Measurements from ENCODE around the gene TMEM156. TPM values are rescaled to one million over a fixed set of nuclear protein-coding genes. Genes with fewer than 3 reads are reported as not detected.

The TMEM156 gene
- total RNA-seq, result 0.35 TPM
- polyA plus RNA-seq (ENCODE audit: insufficient read depth in 1 of 8, insufficient read length in 8 of 8, low replicate concordance in 1 of 8), result under 1 TPM in 6 of 8 donors, not detected in 2; 0.09 to 0.62 (median 0.20) TPM
- long read RNA-seq, donor 1, result 0 reads
- long read RNA-seq, donor 2, result 0 reads
- long read RNA-seq, donor 3, result 0 reads
- long read RNA-seq, donor 4, result 0 reads
- long read RNA-seq, donor 5, result 0 reads
- long read RNA-seq, donor 6, result 0 reads
- long read RNA-seq, donor 7, result 0 reads
- long read RNA-seq, donor 8, result 0 reads
- long read RNA-seq, donor 9, result 0 reads
- long read RNA-seq, donor 10, result 0 reads
- long read RNA-seq, donor 11, result 0 reads

GRCh38 chr4:39032218-39033085 lies at the start of gene TMEM156:
Gene TMEM156, minus strand, starts transcription at chr4:39032409. Its CDS starts 96 bp downstream, at chr4:39032313.
- WGBS (ENCODE audit: insufficient coverage), result no CpG with 5 or more reads among the region's 5 CpGs
- no peaks in the 10 kb centered on the region for H3K4me1 ChIP-seq (ENCODE audit: control insufficient read depth, insufficient read depth, low read length)
- H3K4me3 ChIP-seq (ENCODE audit: low read length), result no peak within 1 kb of the TSS
- no peaks in the 10 kb centered on the region for H3K9me3 ChIP-seq (replicated peaks; ENCODE audit: control insufficient read depth, low read depth, low read length)
- DNase-seq, result peak; percentile 40
- H3K27me3 ChIP-seq (ENCODE audit: control insufficient read depth, insufficient read depth, low read length), result no peaks in the 10 kb centered on the region
- H3K36me3 ChIP-seq (ENCODE audit: control insufficient read depth, insufficient read depth, low read length), result no peaks in the 10 kb centered on the region
- H3K27ac ChIP-seq (ENCODE audit: low read length), result no peak within 1 kb of the TSS

- Histone ChIP-seq H3K27me3 (ENCODE audit: control insufficient read depth, insufficient read depth, low read length) (no peaks in the 10 kb centered on the region), H3K4me3 (ENCODE audit: low read length) (no peak overlapping the region), H3K27ac (ENCODE audit: low read length) (no peak overlapping the region), H3K36me3 (ENCODE audit: control insufficient read depth, insufficient read depth, low read length) (peaks cover 3% of the 10 kb centered on the region), H3K4me1 (ENCODE audit: control insufficient read depth, insufficient read depth, low read length) (no peaks in the 10 kb centered on the region), H3K9me3 (replicated peaks; ENCODE audit: control insufficient read depth, low read depth, low read length) (no peaks in the 10 kb centered on the region)
- WGBS (ENCODE audit: insufficient coverage), result 88% methylated on average over 1 of the region's 2 CpGs
- no peak for DNase-seq
Observed at GRCh38 chr4:39078829-39079228, 46.6 kb upstream of the TMEM156 start.

- DNase-seq, result no peak
- WGBS (ENCODE audit: insufficient coverage), result no CpG with 5 or more reads among the region's 3 CpGs
- no peaks in the 10 kb centered on the region for H3K9me3 ChIP-seq (replicated peaks; ENCODE audit: control insufficient read depth, low read depth, low read length)
- H3K4me3 ChIP-seq (ENCODE audit: low read length), result no peak overlapping the region
- H3K4me1 ChIP-seq (ENCODE audit: control insufficient read depth, insufficient read depth, low read length), result no peaks in the 10 kb centered on the region
- no peaks in the 10 kb centered on the region for H3K36me3 ChIP-seq (ENCODE audit: control insufficient read depth, insufficient read depth, low read length)
- H3K27ac ChIP-seq (ENCODE audit: low read length), result no peak overlapping the region
- H3K27me3 ChIP-seq (ENCODE audit: control insufficient read depth, insufficient read depth, low read length), result no peaks in the 10 kb centered on the region
Observed at GRCh38 chr4:39068907-39069306, 36.7 kb upstream of the TMEM156 start.

- DNase-seq, result no peak
- Histone ChIP-seq H3K4me1 (ENCODE audit: control insufficient read depth, insufficient read depth, low read length) (no peaks in the 10 kb centered on the region), H3K4me3 (ENCODE audit: low read length) (no peak overlapping the region), H3K27me3 (ENCODE audit: control insufficient read depth, insufficient read depth, low read length) (no peaks in the 10 kb centered on the region), H3K27ac (ENCODE audit: low read length) (no peak overlapping the region), H3K36me3 (ENCODE audit: control insufficient read depth, insufficient read depth, low read length) (no peaks in the 10 kb centered on the region), H3K9me3 (replicated peaks; ENCODE audit: control insufficient read depth, low read depth, low read length) (no peaks in the 10 kb centered on the region)
- 100% methylated on average over 1 of the region's 3 CpGs for WGBS (ENCODE audit: insufficient coverage)
Observed at GRCh38 chr4:39067451-39067850, 35.2 kb upstream of the TMEM156 start.

GRCh38 chr4:39067031-39067430 lies 34.8 kb upstream of the TMEM156 start:
- Histone ChIP-seq H3K4me1 (ENCODE audit: control insufficient read depth, insufficient read depth, low read length) (no peaks in the 10 kb centered on the region), H3K4me3 (ENCODE audit: low read length) (no peak overlapping the region), H3K27me3 (ENCODE audit: control insufficient read depth, insufficient read depth, low read length) (no peaks in the 10 kb centered on the region), H3K27ac (ENCODE audit: low read length) (no peak overlapping the region), H3K36me3 (ENCODE audit: control insufficient read depth, insufficient read depth, low read length) (no peaks in the 10 kb centered on the region), H3K9me3 (replicated peaks; ENCODE audit: control insufficient read depth, low read depth, low read length) (no peaks in the 10 kb centered on the region)
- WGBS (ENCODE audit: insufficient coverage), result no CpG with 5 or more reads among the region's 2 CpGs
- DNase-seq, result no peak

GRCh38 chr4:39066371-39066770 lies 34.2 kb upstream of the TMEM156 start:
- Histone ChIP-seq H3K27ac (ENCODE audit: low read length) (no peak overlapping the region), H3K36me3 (ENCODE audit: control insufficient read depth, insufficient read depth, low read length) (no peaks in the 10 kb centered on the region), H3K4me3 (ENCODE audit: low read length) (no peak overlapping the region), H3K9me3 (replicated peaks; ENCODE audit: control insufficient read depth, low read depth, low read length) (no peaks in the 10 kb centered on the region), H3K4me1 (ENCODE audit: control insufficient read depth, insufficient read depth, low read length) (no peaks in the 10 kb centered on the region), H3K27me3 (ENCODE audit: control insufficient read depth, insufficient read depth, low read length) (no peaks in the 10 kb centered on the region)
- no peak for DNase-seq
- WGBS (ENCODE audit: insufficient coverage), result 80% methylated on average over 1 of the region's 2 CpGs

GRCh38 chr4:39063430-39063829 lies 31.2 kb upstream of the TMEM156 start:
- Histone ChIP-seq H3K36me3 (ENCODE audit: control insufficient read depth, insufficient read depth, low read length) (no peaks in the 10 kb centered on the region), H3K9me3 (replicated peaks; ENCODE audit: control insufficient read depth, low read depth, low read length) (no peaks in the 10 kb centered on the region), H3K4me1 (ENCODE audit: control insufficient read depth, insufficient read depth, low read length) (no peaks in the 10 kb centered on the region), H3K27me3 (ENCODE audit: control insufficient read depth, insufficient read depth, low read length) (no peaks in the 10 kb centered on the region), H3K4me3 (ENCODE audit: low read length) (no peak overlapping the region), H3K27ac (ENCODE audit: low read length) (no peak overlapping the region)
- no peak for DNase-seq

- Histone ChIP-seq H3K4me1 (ENCODE audit: control insufficient read depth, insufficient read depth, low read length) (no peaks in the 10 kb centered on the region), H3K27ac (ENCODE audit: low read length) (no peak overlapping the region), H3K4me3 (ENCODE audit: low read length) (no peak overlapping the region), H3K9me3 (replicated peaks; ENCODE audit: control insufficient read depth, low read depth, low read length) (no peaks in the 10 kb centered on the region), H3K36me3 (ENCODE audit: control insufficient read depth, insufficient read depth, low read length) (no peaks in the 10 kb centered on the region), H3K27me3 (ENCODE audit: control insufficient read depth, insufficient read depth, low read length) (no peaks in the 10 kb centered on the region)
- no peak for DNase-seq
- WGBS (ENCODE audit: insufficient coverage), result 20% methylated on average over 2 of the region's 4 CpGs
Observed at GRCh38 chr4:39062770-39063097, 30.5 kb upstream of the TMEM156 start.

GRCh38 chr4:39062094-39062769 lies 30.0 kb upstream of the TMEM156 start, which contains the start of gene KLHL5:
Gene KLHL5, plus strand, starts transcription at chr4:39062232. Its CDS starts 421 bp downstream, at chr4:39062653.
- Histone ChIP-seq H3K4me3 (ENCODE audit: low read length) (no peak within 1 kb of the TSS), H3K27me3 (ENCODE audit: control insufficient read depth, insufficient read depth, low read length) (no peaks in the 10 kb centered on the region), H3K4me1 (ENCODE audit: control insufficient read depth, insufficient read depth, low read length) (no peaks in the 10 kb centered on the region), H3K9me3 (replicated peaks; ENCODE audit: control insufficient read depth, low read depth, low read length) (no peaks in the 10 kb centered on the region), H3K36me3 (ENCODE audit: control insufficient read depth, insufficient read depth, low read length) (no peaks in the 10 kb centered on the region), H3K27ac (ENCODE audit: low read length) (no peak within 1 kb of the TSS)
- 0% methylated on average over 1 of the region's 7 CpGs for WGBS (ENCODE audit: insufficient coverage)
- DNase-seq, result peak; percentile 26

GRCh38 chr4:39061457-39061856 lies 29.2 kb upstream of the TMEM156 start:
- no peak for DNase-seq
- Histone ChIP-seq H3K36me3 (ENCODE audit: control insufficient read depth, insufficient read depth, low read length) (no peaks in the 10 kb centered on the region), H3K27ac (ENCODE audit: low read length) (no peak overlapping the region), H3K27me3 (ENCODE audit: control insufficient read depth, insufficient read depth, low read length) (no peaks in the 10 kb centered on the region), H3K9me3 (replicated peaks; ENCODE audit: control insufficient read depth, low read depth, low read length) (no peaks in the 10 kb centered on the region), H3K4me1 (ENCODE audit: control insufficient read depth, insufficient read depth, low read length) (no peaks in the 10 kb centered on the region), H3K4me3 (ENCODE audit: low read length) (no peak overlapping the region)
- WGBS (ENCODE audit: insufficient coverage), result no CpG with 5 or more reads among the region's 1 CpG
